Measurements from ENCODE around the gene DHRS7B.

Gene DHRS7B

GRCh38 chr17:21212826-21213637, 86.3 kb downstream of the DHRS7B start:
- Histone ChIP-seq H3K9me3 (ENCODE audit: control insufficient read depth in 2 of 2, low read length in 2 of 2) (no peaks in the 10 kb centered on the region), H3K27ac (ENCODE audit: low read depth in 2 of 2, low read length in 2 of 2) (peak overlapping the region; percentile 95), H3K4me1 (ENCODE audit: control insufficient read depth in 2 of 2, insufficient read depth in 2 of 2, low read length in 2 of 2) (peaks cover 53 to 54% of the 10 kb centered on the region in 2 donors), H3K36me3 (ENCODE audit: control insufficient read depth in 2 of 2, insufficient read depth in 2 of 2, low read length in 2 of 2) (peaks cover 3 to 18% of the 10 kb centered on the region in 2 donors), H3K4me3 (ENCODE audit: low read length in 2 of 2) (peak overlapping the region; percentile 76 to 96), H3K9ac (ENCODE audit: low read depth in 1 of 2, low read length in 2 of 2) (peak overlapping the region; percentile 91 to 98), H3K27me3 (ENCODE audit: control insufficient read depth in 2 of 2, insufficient read depth in 2 of 2, low read length in 2 of 2) (no peaks in the 10 kb centered on the region)

DNA sequence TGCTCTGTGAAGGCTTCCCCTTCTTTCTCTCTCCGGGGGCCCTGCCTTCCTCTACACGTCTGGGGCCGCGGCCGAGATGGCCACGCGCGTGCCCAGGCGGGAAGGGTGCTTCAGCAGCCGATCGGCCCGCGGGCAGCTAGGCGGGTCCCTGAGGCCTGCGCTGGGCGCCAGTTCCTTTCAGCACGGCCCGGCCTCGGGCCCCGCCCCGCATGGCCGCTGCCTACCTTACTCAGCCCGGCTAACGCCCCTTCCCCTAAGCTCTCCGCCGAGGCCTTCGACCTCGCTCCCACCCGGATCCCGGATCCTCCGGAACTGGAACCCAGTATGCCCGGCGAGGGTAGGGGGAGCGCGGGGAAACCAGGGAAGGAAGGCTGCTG, 86.9 kb downstream of the DHRS7B start:
- Histone ChIP-seq H3K9me3 (ENCODE audit: control insufficient read depth in 2 of 2, low read length in 2 of 2) (no peaks in the 10 kb centered on the region), H3K9ac (ENCODE audit: low read depth in 1 of 2, low read length in 2 of 2) (peak overlapping the region; percentile 91 to 98), H3K4me1 (ENCODE audit: control insufficient read depth in 2 of 2, insufficient read depth in 2 of 2, low read length in 2 of 2) (peaks cover 54 to 55% of the 10 kb centered on the region in 2 donors), H3K27me3 (ENCODE audit: control insufficient read depth in 2 of 2, insufficient read depth in 2 of 2, low read length in 2 of 2) (no peaks in the 10 kb centered on the region), H3K36me3 (ENCODE audit: control insufficient read depth in 2 of 2, insufficient read depth in 2 of 2, low read length in 2 of 2) (peaks cover 3 to 13% of the 10 kb centered on the region in 2 donors), H3K4me3 (ENCODE audit: low read length in 2 of 2) (peak overlapping the region; percentile 76 to 96), H3K27ac (ENCODE audit: low read depth in 2 of 2, low read length in 2 of 2) (peak overlapping the region; percentile 95)

- H3K9me3 ChIP-seq (ENCODE audit: control insufficient read depth in 2 of 2, low read length in 2 of 2): no peaks in the 10 kb centered on the region
- peak within 1 kb of the TSS; percentile 91 to 98 for H3K9ac ChIP-seq (ENCODE audit: low read depth in 1 of 2, low read length in 2 of 2)
- peak within 1 kb of the TSS; percentile 95 for H3K27ac ChIP-seq (ENCODE audit: low read depth in 2 of 2, low read length in 2 of 2)
- peaks cover 51 to 52% of the 10 kb centered on the region in 2 donors for H3K4me1 ChIP-seq (ENCODE audit: control insufficient read depth in 2 of 2, insufficient read depth in 2 of 2, low read length in 2 of 2)
- H3K27me3 ChIP-seq (ENCODE audit: control insufficient read depth in 2 of 2, insufficient read depth in 2 of 2, low read length in 2 of 2): no peaks in the 10 kb centered on the region
- H3K4me3 ChIP-seq (ENCODE audit: low read length in 2 of 2): peak within 1 kb of the TSS; percentile 76 to 96
- peaks cover 0 to 8% of the 10 kb centered on the region in 2 donors for H3K36me3 ChIP-seq (ENCODE audit: control insufficient read depth in 2 of 2, insufficient read depth in 2 of 2, low read length in 2 of 2)
These were observed 87.4 kb downstream of the DHRS7B start, which contains the start of gene TMEM11 for GRCh38 chr17:21214015-21214776. TMEM11 (minus strand) TSS chr17:21214161; CDS start chr17:21214152, 9 bp downstream.

DNA sequence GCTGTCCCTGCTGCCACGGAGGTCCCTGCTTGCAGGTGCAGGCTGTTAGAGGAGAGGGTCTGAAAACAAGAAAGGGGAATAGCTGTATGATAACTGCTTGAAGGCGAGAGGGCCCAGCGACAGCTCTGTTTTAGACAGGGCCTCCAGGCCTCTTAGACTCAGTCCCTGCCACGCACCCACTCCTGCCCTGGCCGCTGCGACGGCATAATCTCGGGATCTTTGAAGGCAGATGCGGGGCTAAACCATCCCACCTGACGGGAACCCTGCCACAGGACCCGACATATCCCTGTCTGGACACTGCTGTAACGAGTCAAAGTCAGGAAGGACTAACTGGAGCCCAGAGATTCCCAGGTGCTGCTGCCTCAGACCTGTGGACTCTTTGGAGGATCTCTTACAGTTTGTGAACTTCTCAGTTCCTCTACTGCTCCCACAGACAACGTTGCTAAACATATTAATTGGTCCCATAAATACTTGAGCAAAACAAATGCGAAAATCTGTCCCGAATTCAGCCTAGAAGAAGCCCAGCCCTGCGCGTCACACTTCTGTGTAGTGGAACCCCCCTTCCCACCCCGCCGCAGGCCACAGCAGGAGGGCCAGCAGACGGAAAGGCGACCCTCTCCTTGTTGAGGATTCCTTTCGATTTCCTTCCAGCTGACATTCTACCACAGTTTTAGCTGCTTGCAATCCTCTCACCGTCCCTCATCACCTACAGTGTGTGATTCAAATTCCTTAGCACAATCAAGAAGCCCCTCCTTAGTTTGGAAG, 88.2 kb downstream of the DHRS7B start:
- H3K9ac ChIP-seq (ENCODE audit: low read depth in 1 of 2, low read length in 2 of 2): peak overlapping the region; percentile 73 to 98
- peak overlapping the region; percentile 76 to 96 for H3K4me3 ChIP-seq (ENCODE audit: low read length in 2 of 2)
- H3K36me3 ChIP-seq (ENCODE audit: control insufficient read depth in 2 of 2, insufficient read depth in 2 of 2, low read length in 2 of 2): peaks cover 0 to 8% of the 10 kb centered on the region in 2 donors
- H3K4me1 ChIP-seq (ENCODE audit: control insufficient read depth in 2 of 2, insufficient read depth in 2 of 2, low read length in 2 of 2): peaks cover 44 to 45% of the 10 kb centered on the region in 2 donors
- H3K9me3 ChIP-seq (ENCODE audit: control insufficient read depth in 2 of 2, low read length in 2 of 2): no peaks in the 10 kb centered on the region
- no peaks in the 10 kb centered on the region for H3K27me3 ChIP-seq (ENCODE audit: control insufficient read depth in 2 of 2, insufficient read depth in 2 of 2, low read length in 2 of 2)
- H3K27ac ChIP-seq (ENCODE audit: low read depth in 2 of 2, low read length in 2 of 2): peak overlapping the region; percentile 95

DNA sequence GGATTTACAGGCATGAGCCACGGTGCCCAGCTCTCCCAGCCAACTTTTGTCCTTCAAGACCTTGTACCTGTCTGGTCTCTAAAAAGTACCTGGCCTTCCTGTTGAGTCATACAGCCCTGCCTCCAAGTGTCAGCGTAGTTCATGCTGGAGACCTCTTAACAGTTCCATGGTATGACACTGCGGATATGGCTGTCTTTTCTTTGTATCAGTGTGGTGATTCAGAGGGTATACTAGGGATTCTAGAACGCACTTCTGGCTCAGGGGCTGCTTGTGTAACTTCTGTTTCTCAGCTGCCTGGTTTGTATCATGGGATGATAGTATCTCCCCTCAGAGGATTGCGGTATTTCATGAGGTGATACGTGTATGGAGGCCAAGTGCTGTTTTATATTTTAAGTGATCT, 89.2 kb downstream of the DHRS7B start:
- peaks cover 0 to 4% of the 10 kb centered on the region in 2 donors for H3K36me3 ChIP-seq (ENCODE audit: control insufficient read depth in 2 of 2, insufficient read depth in 2 of 2, low read length in 2 of 2)
- no peaks in the 10 kb centered on the region for H3K9me3 ChIP-seq (ENCODE audit: control insufficient read depth in 2 of 2, low read length in 2 of 2)
- no peak overlapping the region for H3K27ac ChIP-seq (ENCODE audit: low read depth in 2 of 2, low read length in 2 of 2)
- H3K9ac ChIP-seq (ENCODE audit: low read depth in 1 of 2, low read length in 2 of 2): no peak overlapping the region
- H3K27me3 ChIP-seq (ENCODE audit: control insufficient read depth in 2 of 2, insufficient read depth in 2 of 2, low read length in 2 of 2): no peaks in the 10 kb centered on the region
- H3K4me3 ChIP-seq (ENCODE audit: low read length in 2 of 2): no peak overlapping the region
- H3K4me1 ChIP-seq (ENCODE audit: control insufficient read depth in 2 of 2, insufficient read depth in 2 of 2, low read length in 2 of 2): peaks cover 35 to 36% of the 10 kb centered on the region in 2 donors

GRCh38 chr17:21217346-21217745, 90.6 kb downstream of the DHRS7B start:
- peaks cover 0 to 10% of the 10 kb centered on the region in 2 donors for H3K36me3 ChIP-seq (ENCODE audit: control insufficient read depth in 2 of 2, insufficient read depth in 2 of 2, low read length in 2 of 2)
- no peaks in the 10 kb centered on the region for H3K9me3 ChIP-seq (ENCODE audit: control insufficient read depth in 2 of 2, low read length in 2 of 2)
- H3K4me1 ChIP-seq (ENCODE audit: control insufficient read depth in 2 of 2, insufficient read depth in 2 of 2, low read length in 2 of 2): peaks cover 21 to 22% of the 10 kb centered on the region in 2 donors
- H3K9ac ChIP-seq (ENCODE audit: low read depth in 1 of 2, low read length in 2 of 2): no peak overlapping the region
- H3K4me3 ChIP-seq (ENCODE audit: low read length in 2 of 2): no peak overlapping the region
- H3K27me3 ChIP-seq (ENCODE audit: control insufficient read depth in 2 of 2, insufficient read depth in 2 of 2, low read length in 2 of 2): no peaks in the 10 kb centered on the region
- H3K27ac ChIP-seq (ENCODE audit: low read depth in 2 of 2, low read length in 2 of 2): no peak overlapping the region

GRCh38 chr17:21218101-21218500, 91.3 kb downstream of the DHRS7B start:
- Histone ChIP-seq H3K4me3 (ENCODE audit: low read length in 2 of 2) (no peak overlapping the region), H3K27ac (ENCODE audit: low read depth in 2 of 2, low read length in 2 of 2) (no peak overlapping the region), H3K36me3 (ENCODE audit: control insufficient read depth in 2 of 2, insufficient read depth in 2 of 2, low read length in 2 of 2) (peaks cover 0 to 11% of the 10 kb centered on the region in 2 donors), H3K4me1 (ENCODE audit: control insufficient read depth in 2 of 2, insufficient read depth in 2 of 2, low read length in 2 of 2) (peaks cover 13 to 14% of the 10 kb centered on the region in 2 donors), H3K27me3 (ENCODE audit: control insufficient read depth in 2 of 2, insufficient read depth in 2 of 2, low read length in 2 of 2) (no peaks in the 10 kb centered on the region), H3K9me3 (ENCODE audit: control insufficient read depth in 2 of 2, low read length in 2 of 2) (no peaks in the 10 kb centered on the region), H3K9ac (ENCODE audit: low read depth in 1 of 2, low read length in 2 of 2) (no peak overlapping the region)

- Histone ChIP-seq H3K36me3 (ENCODE audit: control insufficient read depth in 2 of 2, insufficient read depth in 2 of 2, low read length in 2 of 2) (peaks cover 0 to 11% of the 10 kb centered on the region in 2 donors), H3K4me1 (ENCODE audit: control insufficient read depth in 2 of 2, insufficient read depth in 2 of 2, low read length in 2 of 2) (peaks cover 10 to 11% of the 10 kb centered on the region in 2 donors), H3K27ac (ENCODE audit: low read depth in 2 of 2, low read length in 2 of 2) (peak overlapping the region; percentile 23 to 44), H3K9ac (ENCODE audit: low read depth in 1 of 2, low read length in 2 of 2) (no peak overlapping the region), H3K27me3 (ENCODE audit: control insufficient read depth in 2 of 2, insufficient read depth in 2 of 2, low read length in 2 of 2) (no peaks in the 10 kb centered on the region), H3K9me3 (ENCODE audit: control insufficient read depth in 2 of 2, low read length in 2 of 2) (no peaks in the 10 kb centered on the region), H3K4me3 (ENCODE audit: low read length in 2 of 2) (no peak overlapping the region)
These were observed 92.1 kb downstream of the DHRS7B start for GRCh38 chr17:21218831-21219380.

DNA sequence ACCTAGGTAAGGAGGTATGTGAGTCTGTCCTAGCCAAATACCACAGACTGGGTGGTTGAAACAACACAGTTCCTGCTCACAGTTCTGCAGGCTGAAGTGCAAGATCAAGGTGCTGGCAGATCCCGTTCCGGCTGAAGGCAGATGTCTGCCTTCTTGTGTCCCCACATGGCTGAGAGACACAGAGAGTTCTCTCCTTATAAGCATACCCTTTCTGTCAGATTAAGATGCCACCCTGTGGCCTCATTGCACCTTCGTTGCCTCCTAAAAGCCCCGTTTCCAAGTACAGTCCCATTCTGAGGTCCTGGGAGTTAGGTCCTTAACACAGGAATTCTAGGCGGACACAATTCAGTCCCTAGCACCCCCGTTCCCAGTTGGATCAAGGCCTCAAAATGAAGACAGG, 96.3 kb downstream of the DHRS7B start:
- Histone ChIP-seq H3K4me3 (ENCODE audit: low read length in 2 of 2) (no peak overlapping the region), H3K9ac (ENCODE audit: low read depth in 1 of 2, low read length in 2 of 2) (no peak overlapping the region), H3K36me3 (ENCODE audit: control insufficient read depth in 2 of 2, insufficient read depth in 2 of 2, low read length in 2 of 2) (peaks cover 0 to 9% of the 10 kb centered on the region in 2 donors), H3K9me3 (ENCODE audit: control insufficient read depth in 2 of 2, low read length in 2 of 2) (no peaks in the 10 kb centered on the region), H3K27ac (ENCODE audit: low read depth in 2 of 2, low read length in 2 of 2) (no peak overlapping the region), H3K27me3 (ENCODE audit: control insufficient read depth in 2 of 2, insufficient read depth in 2 of 2, low read length in 2 of 2) (no peaks in the 10 kb centered on the region), H3K4me1 (ENCODE audit: control insufficient read depth in 2 of 2, insufficient read depth in 2 of 2, low read length in 2 of 2) (peaks cover 2 to 4% of the 10 kb centered on the region in 2 donors)

All from mucosa of rectum (tissue), 2 donors.